NCI-H128 (cell line): ENCODE measurements around the gene FLT1.

Source experiments
- DNase-seq: peaks from one replicate; lab custom pipeline; 2025; ENCODE audit not compliant: unreplicated experiment; lab: John Stamatoyannopoulos, UW

The FLT1 gene

DNA sequence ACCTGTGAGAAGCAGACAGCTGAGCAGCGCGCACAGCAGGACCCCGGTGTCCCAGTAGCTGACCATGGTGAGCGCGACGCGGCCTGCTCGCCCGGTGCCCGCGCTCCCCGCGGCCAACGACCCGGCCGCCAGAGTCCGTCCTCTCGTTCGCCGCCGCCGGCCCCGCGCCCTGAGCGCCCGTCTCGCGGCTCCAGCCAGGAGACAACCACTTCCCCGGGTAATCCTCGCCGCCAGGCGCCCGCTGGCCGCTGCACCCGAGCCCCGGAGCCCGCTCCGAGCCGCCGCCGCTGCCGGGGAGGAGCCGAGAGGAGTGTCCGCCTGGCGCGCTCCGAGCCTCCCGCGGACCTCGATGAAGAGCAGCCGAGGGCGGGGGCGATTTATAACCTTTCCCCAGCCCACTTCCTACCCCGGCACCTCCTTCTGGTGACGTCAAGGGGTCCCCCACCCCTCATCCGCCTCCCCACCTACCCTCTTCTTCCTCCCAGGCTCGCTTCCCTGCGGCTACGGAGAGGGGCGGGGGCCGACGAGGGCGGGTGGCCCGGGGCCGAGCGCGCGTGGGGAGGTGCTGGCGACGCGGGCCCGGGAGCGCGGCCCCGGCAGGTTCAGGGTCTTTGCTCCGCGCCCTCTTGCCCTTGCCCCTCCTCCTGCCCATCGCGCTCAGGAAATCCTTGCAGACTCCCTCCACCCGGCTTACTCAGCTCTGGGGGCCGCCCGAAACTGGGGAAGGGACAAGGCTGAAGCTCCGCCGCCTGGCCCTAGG lies at the start of gene FLT1:
FLT1 (minus strand) TSS at position 351 of the 760 bp plus-strand sequence; CDS start at position 66, 285 bp downstream.
- DNase-seq = no peak

DNA sequence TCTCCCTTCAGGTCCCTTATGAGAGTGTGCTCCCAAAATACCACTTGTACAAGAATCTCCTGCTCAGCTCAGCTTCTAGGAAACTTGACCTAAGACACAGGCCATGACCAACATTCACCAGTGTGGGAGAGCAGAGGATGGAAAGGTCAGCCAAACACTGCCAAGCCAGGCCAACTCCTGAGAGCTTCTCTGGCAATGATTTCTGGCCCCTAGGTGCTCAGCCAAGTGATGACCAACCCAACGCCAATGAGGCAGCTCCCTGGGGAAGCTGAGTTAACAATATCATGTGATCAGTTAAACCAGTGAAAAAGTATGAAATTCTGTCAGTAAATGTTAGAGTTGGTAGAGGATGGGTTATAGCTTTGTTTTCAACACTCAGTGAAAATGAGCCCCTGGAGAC lies 49.1 kb upstream of the FLT1 start:
- DNase-seq = no peak

- DNase-seq = no peak
These were observed 47.9 kb upstream of the FLT1 start for GRCh38 chr13:28542804-28543203.

GRCh38 chr13:28541966-28542365 lies 47.0 kb upstream of the FLT1 start:
- no peak for DNase-seq

- DNase-seq = no peak
These were observed 45.7 kb upstream of the FLT1 start for GRCh38 chr13:28540612-28541011.

GRCh38 chr13:28539625-28540286 lies 44.8 kb upstream of the FLT1 start:
- DNase-seq = no peak

DNA sequence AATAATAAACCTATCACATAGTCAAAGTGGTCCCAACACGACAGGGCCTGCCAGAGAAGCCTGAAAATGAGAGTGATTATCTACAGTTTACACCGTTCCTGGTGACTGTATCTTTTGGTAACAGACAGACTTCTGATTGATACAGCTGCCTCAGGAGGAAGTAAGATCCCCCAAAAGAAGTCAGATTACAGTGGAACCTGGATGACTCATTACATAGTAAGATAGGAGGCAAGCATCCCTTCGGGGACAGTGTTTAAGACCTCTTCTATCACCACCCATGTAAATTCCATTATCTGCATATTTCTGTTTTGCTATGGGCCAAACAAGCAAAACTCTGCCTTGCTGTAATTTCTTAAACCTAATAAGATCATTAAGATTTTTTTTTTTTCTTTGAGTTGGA lies 44.0 kb upstream of the FLT1 start:
- no peak for DNase-seq

DNA sequence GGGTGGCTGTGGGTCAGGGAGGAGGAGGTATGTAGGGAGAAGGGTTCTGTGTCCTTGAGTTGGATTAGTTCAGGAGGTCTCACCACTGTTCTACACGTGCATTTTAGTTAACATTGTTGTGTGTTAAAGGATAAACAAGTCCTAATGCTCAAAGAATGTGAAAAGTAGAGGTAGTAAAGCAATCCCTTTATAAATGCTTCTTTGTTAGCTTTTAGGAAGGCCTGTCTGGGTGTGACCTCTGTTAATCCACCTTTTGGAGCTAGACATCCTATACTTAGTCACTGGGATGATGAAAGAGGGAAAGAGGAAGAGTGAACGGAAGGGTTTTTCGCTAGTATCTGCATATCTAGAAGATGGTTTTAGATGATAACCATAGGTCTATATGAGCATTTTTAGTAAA lies 42.2 kb upstream of the FLT1 start:
- no peak for DNase-seq

DNA sequence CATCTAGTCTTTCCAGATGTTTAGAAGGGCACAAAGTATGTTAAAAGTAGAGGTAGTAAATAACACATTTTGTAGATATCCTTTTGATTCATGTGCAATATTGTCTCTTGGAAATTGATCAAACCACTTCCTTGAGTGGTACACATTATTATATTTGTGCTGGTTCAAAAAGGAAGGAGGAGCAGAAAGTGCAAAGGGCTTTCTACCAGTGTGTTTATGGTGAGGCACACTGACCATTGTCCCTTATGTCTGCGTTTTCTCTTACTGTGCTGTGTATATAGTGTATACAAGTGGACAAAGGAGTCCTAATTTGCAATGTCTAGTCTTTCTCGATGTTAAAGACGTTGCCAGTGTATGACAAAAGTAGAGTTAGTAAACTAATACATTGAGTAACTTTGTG lies 41.4 kb upstream of the FLT1 start:
- no peak for DNase-seq

DNA sequence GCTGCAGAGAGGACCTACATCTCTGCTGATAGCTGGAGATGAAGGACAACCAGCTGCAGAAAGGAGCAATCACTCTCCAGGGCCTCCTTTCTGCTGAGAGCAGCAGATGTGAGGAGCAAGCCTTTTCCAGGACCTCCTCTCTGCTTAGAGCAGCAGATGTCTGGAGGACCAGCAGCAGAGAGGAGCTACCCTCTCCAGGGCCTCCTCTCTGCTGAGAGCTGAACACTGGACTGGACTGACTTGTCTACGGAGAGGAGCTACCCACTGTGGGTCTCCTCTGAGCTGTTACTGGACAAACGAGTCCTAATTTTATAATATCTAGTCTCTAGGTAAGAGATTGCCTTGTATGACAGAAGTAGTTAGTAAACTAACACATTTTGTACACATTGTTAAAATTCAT lies 40.8 kb upstream of the FLT1 start:
- no peak for DNase-seq

- DNase-seq = no peak
These were observed 39.9 kb upstream of the FLT1 start for GRCh38 chr13:28534801-28535200.

- DNase-seq = no peak
These were observed 39.3 kb upstream of the FLT1 start for GRCh38 chr13:28534210-28534609.

- no peak for DNase-seq
These were observed 38.7 kb upstream of the FLT1 start for GRCh38 chr13:28533441-28534166.

- no peak for DNase-seq
These were observed 38.2 kb upstream of the FLT1 start for GRCh38 chr13:28533125-28533436.

DNA sequence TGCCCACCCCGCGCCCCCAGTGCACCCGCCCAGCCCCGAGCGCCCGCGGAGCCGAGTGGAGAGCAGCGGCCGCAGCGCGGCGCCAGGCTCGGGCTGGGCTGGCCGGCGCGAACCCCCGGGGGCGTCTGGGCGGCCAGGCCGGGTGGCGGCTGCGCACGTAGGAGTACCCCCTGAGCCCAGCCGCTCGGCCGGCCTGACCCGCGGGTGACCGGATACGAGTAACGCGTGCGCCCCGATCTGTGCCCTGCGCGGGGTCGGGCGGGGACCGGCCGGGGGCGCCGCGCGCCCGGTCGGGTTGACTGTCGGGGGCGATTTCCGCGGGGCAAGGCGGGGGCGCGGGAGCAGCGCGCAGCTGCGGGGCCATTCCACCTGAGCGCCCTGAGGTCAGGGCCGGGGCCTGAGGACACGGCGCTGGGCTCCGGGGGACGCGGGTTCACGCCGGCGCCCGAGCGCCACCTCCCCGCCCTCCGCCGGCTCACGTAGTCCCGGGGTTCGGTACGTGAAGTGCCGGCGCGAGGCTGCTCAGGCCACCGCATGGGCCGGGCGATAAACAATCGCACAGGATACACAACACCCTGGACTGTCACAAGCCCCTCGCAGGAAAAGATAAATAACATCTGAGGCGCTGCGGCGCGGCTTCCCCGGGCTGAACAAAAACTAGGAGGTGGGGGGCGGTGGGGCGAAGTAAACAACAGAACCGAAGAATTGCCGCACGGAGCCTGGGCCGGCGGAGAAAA lies 37.6 kb upstream of the FLT1 start:
- no peak for DNase-seq

DNA sequence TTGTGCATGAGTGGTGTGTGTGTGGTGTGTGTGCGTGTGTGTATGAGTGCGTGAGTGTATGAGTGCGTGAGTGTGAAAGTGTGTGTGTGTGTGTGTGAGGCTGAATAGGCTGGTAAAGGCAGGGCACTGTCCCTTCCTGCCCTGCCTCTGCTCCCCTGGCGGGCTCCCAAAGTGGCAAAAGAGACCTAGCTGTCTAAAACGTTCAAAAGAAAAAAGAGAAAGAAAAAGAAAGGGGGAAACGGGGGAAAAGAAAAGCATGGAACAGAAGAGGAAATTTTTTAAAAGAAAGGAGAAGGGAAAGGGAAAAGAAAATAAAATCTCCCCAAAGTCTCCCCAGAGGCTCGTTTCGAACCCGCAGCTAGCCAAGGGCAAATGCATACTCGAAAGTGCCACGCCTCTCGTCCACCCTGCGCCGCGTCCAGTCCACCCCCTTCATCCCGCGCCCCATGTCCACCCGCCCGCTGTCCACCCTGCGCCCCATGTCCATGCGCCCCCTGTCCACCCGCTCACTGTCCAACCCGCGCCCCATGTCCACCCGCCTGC lies 37.0 kb upstream of the FLT1 start:
- DNase-seq = no peak

DNA sequence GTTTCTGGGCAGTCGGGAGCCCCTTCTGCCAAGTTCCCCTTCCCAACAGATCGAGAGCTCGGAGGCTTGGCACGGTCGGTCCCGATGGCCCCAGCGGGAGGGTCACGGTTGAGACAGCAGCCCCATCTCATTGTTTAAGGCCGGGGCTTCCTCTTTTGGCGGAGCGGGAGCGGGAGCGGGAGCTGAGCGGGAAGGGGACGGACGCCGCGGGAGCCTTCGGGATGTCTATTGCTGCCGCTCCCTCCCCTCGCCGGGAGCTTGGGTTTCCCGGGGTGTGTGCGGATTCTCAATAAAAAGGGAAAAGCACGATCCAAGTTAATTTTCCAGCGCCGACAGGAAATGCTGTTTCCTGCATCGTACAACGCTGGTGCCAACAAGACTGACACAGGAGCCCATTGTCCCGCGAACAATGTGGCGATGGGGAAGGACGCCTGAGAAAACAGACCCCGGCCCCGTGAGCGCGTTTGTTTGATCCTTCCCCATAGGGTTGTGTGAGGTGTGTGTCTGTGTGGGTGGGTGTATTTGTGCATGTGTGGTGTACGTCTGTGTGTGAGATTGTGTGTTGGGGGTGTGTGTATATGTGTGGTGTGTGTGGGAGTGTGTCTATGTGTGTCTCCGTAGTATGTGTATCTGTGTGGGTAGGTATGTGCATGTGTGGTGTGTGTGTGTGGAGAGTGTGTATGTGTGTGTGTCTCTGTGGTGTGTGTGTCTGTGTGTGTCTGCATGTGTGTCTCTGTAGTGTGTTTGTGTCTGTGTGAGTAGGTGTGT lies 36.3 kb upstream of the FLT1 start:
- DNase-seq = no peak

GRCh38 chr13:28530729-28531076 lies 35.8 kb upstream of the FLT1 start:
- no peak for DNase-seq

DNA sequence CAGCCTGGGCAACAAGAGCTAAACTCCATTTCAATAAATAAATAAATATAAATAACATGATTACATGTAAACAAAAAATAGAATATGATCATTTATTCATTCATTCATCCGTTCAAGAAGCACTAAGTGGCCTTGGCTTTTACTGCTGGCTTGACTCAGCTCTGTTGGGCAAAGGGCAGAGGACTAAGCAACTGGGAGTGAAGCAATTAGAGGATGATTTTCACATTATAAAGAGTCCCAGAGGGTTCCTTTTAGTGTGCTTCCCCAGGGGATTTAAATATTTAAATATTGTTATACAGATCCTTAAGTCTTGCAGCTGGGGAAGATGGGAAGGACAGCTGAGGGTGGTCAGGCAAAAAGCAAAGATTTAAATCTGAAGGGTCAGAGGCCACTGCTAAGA lies 34.9 kb upstream of the FLT1 start:
- no peak for DNase-seq

DNA sequence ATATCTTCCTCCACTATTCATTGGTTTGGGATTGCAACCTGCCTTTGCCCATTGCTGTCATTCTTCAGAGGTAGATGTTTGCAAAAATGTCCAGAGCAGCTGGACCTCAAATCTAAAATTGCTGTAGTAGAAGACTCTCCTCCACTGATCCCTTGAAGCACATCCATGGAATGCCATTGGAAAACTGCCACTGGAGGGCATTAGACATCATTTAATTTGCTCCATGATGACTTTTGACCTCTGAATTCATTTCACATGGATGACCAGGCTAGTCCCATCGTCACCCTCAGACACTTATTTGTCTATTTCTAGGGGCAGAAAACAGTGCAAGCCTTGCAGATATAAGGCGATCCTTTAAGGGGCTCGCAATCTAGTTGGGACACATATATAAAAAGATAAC lies 33.9 kb upstream of the FLT1 start:
- DNase-seq = no peak

GRCh38 chr13:28528388-28528787 lies 33.5 kb upstream of the FLT1 start:
- DNase-seq = no peak
